HG03159 (cell line): Measurements from ENCODE around the gene SSRP1.

ENCODE experiments used
- ATAC-seq: cut with Tn5 transposase; IDR thresholded peaks from one replicate; pipeline ENCODE4 v1.9.1; 2021; ENCODE audit warnings: mild to moderate bottlenecking, moderate library complexity; ENCODE audit not compliant: unreplicated experiment

Gene SSRP1

DNA sequence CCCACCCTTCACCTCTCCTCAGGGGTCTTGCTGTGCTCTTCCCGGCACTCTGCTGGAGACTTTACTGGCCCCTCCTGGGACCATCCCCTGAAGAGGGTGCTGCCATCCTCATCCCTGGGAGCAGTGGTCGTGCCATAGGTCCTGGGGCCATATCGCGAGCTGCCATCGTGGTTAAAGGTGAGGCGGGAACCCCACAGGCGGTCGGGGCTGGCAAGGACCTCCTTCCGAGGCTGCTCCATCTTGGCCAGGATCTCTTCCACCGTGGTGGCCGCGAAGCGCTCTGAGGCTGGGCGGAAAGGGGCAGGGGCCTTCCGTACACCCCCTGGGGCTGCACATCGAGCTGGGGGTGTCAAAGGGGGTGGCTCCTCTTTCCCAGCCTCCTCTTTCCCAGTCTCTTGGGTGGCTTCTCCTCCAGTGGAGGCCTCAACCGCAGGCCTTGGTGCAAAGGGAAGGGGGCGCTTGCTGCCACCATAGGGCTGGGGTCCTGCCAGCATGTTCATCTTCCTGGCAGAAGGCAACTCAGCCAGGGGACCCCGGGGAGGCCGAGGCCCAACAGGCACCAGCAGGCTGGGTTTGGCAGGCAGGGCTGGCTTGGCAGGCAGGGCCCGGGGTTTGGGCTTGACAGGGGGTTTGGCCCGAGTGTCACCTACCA lies 15.5 kb downstream of the SSRP1 start:
- no peak for ATAC-seq

- no peak for ATAC-seq
Measured at GRCh38 chr11:57318178-57318577, 17.5 kb downstream of the SSRP1 start.

GRCh38 chr11:57316017-57316416 lies 19.7 kb downstream of the SSRP1 start:
- no peak for ATAC-seq

GRCh38 chr11:57315491-57315890 lies 20.2 kb downstream of the SSRP1 start:
- ATAC-seq = no peak

- ATAC-seq = no peak
Measured at GRCh38 chr11:57314221-57314973, 21.3 kb downstream of the SSRP1 start.

DNA sequence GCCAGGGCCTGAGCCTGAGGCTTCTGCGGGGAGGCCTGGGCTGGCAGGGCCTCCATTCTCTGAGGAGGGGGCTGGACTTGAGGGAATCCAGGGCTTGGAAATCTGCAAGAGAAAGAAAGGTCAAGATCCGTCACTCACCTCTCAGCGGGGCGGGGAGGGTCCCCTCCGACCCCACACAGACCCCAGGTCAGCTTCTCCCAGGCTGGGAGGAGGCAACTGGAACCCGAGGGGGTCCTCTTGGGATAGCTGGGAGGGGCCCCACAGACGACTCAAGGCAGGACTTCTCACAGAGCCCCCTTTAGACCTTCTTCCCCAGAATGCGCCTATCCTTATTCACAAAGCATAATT lies 21.9 kb downstream of the SSRP1 start:
- ATAC-seq = no peak

DNA sequence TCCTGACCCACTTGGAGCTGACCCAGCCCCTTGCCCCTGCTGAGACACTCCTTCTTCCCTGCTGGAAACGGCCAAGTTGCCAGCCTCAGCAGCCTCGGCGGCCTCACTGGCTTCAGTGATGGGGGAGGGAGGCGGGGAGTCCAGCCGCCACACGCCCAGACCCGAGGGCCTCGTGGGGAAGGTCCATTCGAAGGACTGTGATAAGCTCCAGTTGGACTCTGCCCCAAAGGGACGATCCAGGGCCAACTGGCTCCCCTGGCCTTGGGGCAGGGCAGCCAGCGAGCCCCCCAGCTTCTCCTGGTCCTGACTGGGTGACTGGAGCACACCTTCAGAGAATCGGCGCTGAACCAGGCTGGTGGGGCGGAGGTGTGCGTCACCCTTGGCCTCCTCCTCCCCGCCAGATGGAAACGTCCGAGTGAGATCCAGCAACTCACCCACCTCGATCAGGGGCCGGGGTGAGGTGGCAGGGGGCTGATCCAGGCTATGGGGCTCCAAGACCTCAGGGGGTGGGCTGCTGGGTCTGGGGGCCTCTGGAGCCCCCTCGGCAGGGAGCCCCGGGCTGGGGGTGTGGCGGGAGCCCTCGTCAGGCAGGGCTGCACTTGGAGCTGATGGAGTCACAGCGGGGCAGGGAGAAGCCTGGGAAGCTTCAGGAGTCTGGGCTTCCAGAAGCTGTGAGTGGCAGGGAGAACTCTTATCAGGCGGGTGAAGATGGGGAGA lies 22.5 kb downstream of the SSRP1 start:
- no peak for ATAC-seq

GRCh38 chr11:57312511-57313021 lies 23.1 kb downstream of the SSRP1 start:
- no peak for ATAC-seq

GRCh38 chr11:57311109-57311936 lies 24.4 kb downstream of the SSRP1 start:
- ATAC-seq = peak; percentile 81

DNA sequence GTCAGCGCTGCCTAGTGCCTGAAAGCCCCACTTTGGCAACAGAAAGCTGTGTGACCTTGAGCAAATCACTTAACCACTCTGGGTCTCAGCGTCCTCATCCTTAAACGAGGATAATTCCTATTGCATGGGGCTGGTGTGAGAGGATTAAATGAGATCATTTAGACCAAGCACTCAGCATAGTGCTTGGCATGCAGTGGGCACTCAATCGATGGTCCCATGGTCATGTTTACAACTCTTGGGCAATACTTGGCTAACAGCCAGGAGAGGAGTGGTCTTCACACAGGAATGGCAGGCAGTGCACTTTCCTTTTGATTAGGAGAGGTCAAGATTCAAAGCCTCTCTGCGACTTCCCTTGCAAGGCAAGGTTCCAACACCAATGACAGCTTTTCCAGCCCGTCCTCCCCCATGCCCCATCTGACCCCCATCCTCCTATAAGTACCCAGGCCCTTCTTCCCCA lies 25.0 kb downstream of the SSRP1 start:
- no peak for ATAC-seq

DNA sequence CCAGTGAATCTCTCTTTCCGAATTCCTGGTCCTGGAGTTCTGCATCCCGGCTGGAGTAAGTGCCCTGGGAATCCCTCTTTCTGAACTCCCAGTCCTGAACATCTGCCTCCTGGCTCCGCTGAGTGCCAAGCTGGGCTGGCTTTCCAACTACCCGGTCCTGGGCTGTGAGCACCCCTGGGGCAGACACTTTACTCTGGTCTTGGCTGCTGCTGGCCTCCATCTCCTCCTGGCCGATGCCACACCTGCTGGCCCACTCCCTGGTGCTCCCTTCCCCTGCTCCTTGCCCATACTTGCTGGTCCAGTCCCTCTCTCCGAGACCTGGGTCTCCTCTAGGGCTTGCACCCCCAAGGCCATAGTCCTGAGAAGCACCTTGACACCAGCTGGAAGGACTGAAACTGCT lies 25.6 kb downstream of the SSRP1 start:
- no peak for ATAC-seq

DNA sequence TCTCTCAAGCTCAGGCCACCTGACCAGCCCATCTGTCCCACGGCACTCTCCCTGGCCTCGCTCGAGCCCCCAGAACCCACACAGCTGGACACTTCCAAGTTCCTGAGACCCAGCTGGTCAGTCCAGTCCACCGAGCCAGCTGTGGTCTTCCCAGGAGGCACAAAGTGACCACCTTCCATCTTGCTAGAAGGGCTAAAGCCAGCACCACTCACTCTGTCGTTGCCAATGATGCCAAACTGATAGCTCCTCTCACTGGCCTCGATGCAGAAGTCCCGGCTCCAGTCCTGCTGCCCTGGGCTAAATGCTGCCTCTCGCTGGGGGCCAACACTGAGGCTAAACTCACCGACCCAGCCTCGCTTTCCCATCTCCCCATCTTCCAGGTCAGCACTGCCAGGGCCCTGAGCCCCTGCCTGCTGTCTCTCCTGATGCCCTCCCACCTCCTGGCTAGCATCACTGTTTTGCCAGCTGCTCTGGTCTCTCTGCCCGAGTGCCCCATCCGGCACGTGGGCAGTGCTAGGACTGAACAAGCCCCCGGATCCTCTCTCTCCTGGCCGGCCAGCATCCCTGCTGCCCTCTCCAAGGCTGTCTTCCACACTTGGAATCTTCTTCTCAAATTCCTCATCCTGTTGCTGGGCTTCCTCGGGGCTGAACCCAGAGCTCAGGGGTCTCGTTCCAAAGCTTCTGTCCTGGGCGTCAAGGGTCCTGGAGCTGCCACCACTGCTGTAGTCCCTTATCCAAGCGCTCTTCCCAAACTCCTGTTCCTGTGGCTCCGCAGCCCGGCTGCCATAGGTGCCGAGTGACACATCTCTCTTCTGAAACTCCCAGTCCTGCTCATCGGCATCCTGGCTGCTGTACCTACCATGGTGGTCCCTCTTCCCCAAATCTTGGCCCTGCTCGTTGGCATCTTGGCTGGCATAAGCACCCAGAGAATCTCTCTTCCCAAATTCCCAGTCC lies 26.3 kb downstream of the SSRP1 start:
- no peak for ATAC-seq

DNA sequence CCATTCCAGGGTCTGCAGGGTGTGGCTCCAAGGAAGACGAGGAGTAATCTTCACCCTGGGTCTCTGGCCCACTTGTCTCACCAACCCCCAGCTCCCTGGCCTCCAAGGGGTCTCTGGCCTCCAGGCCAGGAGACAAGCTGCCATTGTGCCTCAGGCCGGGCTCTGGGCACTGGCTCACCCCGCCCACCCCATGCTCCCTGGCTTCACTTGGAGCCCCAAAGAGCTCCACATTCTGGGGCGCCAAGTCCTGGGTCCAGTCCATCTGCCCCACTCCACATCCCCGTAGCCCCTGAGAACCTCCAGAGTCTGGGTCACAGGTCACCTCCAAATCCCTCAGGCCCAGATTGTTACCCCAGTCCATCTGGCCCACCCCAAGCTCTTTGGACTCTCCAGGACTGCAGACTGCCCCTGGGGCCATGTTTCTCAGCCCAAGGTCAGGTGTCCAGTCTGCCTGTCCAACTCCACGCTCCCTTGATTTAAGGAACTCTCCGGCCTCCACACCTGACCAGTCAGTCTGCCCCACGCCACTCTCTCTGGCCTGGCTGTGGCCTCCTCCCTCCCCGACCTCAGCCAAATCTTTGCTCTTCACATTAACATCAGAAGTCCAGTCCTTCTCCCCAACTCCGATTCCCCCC lies 27.1 kb downstream of the SSRP1 start:
- ATAC-seq = no peak

GRCh38 chr11:57307666-57308270 lies 27.9 kb downstream of the SSRP1 start:
- ATAC-seq = no peak

DNA sequence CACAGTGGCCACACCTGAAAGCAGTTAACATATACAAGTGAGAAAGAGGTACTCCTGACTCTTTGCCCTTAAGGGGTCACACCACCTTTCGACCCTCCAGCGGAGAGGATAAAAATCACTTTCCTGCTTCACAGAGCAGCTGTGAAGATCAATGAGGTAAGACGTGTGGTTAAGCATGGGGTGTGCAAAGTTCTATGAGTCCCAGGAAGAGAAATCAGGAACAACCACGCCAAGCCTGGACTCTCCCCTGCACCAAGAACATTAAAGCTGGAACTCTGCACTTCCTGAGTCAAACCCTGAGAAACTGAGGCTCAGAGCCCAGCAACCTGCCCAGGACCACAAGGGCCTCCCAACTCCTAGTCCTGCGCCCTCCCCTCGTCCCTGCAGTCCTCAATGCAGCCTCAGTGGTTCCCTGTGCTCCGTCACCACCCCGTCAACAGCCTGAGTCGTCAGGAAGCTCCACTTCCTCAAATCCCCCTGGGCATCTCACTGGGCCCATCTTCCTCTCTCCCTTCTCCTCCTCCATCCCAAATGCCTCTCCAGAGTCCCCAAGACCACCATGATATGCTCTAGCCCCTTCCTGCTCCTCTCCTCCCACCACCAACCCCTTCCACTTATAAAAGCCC lies 28.6 kb downstream of the SSRP1 start:
- no peak for ATAC-seq

- ATAC-seq = no peak
Measured at GRCh38 chr11:57306161-57306876, 29.4 kb downstream of the SSRP1 start.

GRCh38 chr11:57305523-57305922 lies 30.2 kb downstream of the SSRP1 start:
- no peak for ATAC-seq
